SH-SY5Y (cell line): ENCODE results near the gene B3GNT3.

Experiments
- GATA2 ChIP-seq: IDR thresholded peaks from 2 replicates; pipeline ENCODE4 v1.6.1; 2011; ENCODE audit warnings: mild to moderate bottlenecking, low read depth, low read length
- GATA3 ChIP-seq: IDR thresholded peaks from 2 replicates; pipeline ENCODE4 v1.6.1; 2011; ENCODE audit warnings: low read depth, mild to moderate bottlenecking, low read length, moderate library complexity

GRCh38 chr19:17753976-17754375, 41.0 kb upstream of the B3GNT3 start:
- no peak for TF ChIP-seq GATA2
- no peak for TF ChIP-seq GATA3
